Urothelium cell line (cell line): Measurements from ENCODE around the gene CPD.

ENCODE experiments used
- DNase-seq: peaks from one replicate; pipeline ENCODE4 v3.0.0; 2011; ENCODE audit warnings: low spot score, mixed read lengths
- FAIRE-seq: peaks from 2 replicates; lab custom pipeline; 2011; peaks lifted over from hg19 to GRCh38; lab: Jason Lieb, UNC

Gene CPD

DNA sequence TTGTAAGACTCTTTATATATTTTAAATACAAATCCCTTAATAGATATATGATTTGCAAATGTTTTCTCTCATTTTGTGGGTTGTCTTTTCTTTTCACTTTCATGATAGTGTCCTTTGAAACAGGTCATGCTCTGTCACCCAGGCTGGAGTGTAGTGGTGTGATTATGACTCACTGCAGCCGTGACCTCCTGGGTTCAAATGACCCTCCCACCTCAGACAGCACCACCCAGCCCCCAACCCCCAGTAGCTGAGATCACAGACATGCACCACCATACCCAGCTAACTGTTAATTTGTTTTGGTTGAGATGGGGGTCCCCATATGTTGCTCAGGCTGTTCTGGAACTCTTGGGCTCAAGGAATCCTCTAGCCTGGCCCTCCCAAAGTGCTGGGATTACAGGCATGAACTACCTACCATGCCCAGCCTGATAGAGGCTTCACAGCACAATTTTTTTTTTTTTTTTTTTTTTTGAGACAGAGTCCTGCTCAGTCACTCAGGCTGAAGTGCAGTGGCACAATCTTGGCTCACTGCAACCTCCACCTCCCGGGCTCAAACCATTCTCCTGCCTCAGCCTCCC is 26.4 kb upstream of the CPD start:
- DNase-seq (no peak), FAIRE-seq (no peak)

DNA sequence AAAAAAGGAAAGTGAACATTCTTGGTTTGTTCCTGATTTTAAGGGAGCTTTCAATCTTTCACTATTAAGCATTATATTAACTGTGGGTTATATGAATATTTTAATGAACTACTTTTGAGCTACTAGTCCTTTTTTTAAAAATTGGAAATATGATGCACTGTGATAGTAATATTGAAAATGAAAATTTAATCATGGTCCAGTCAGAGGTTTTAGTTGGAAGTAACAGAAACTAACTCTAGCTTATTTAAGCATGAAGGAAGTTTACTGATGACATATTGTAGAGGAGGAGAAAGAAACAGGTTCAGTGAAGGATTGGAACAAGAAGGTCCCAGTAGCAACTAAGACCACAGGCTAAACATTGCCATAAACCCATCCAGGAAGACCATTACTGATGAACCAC is 24.0 kb upstream of the CPD start:
- FAIRE-seq (no peak), DNase-seq (no peak)

DNA sequence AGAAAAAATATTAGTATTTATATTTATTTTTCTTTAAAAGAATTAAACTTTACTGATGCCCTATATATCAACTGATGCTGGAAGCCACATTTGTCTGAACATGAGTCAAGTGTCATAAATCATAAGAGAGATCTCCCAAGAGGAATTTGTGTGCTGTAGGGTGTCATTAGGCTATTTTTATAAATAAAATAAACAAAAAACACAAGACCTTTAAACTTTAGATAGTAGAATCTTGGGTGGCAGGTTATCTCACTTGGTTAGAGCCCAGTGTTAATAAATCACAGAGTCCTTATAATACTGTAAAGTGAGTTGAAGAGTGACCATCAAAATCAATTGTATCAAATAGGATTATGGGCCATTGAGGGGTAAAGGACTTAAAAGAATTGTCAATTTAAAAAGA is 21.3 kb upstream of the CPD start:
- FAIRE-seq (no peak), DNase-seq (no peak)

DNA sequence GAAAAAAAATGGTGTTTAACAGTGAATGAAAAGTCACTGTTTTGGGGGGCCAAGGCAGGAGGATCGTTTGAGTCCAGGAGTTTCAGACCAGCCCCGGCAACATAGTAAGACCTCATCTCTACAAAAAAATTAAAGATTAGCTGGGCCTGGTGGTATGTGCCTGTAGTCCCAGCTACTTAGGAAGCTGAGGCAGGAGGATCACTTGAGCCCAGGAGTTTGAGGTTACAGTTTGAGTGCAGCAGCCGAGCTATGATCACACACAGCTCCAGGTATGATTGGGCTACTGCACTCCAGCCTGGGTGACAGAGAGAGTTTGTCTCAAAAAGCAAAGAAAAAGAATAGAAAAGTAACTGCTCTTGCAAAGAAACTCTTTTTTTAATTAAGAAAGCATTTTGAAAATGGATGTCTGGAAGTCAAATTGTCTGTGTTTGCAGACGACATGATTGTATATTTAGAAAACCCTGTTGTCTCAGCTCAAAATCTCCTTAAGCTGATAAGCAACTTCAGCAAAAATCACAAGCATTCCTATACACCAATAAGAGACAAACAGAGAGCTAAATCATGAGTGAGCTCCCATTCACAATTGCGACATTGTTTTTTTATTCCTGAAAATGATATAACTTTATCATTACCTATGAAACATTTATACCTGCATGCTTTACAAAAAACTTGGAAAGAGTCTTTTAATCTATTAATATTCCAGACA is 20.5 kb upstream of the CPD start:
- DNase-seq (no peak), FAIRE-seq (no peak)

DNA sequence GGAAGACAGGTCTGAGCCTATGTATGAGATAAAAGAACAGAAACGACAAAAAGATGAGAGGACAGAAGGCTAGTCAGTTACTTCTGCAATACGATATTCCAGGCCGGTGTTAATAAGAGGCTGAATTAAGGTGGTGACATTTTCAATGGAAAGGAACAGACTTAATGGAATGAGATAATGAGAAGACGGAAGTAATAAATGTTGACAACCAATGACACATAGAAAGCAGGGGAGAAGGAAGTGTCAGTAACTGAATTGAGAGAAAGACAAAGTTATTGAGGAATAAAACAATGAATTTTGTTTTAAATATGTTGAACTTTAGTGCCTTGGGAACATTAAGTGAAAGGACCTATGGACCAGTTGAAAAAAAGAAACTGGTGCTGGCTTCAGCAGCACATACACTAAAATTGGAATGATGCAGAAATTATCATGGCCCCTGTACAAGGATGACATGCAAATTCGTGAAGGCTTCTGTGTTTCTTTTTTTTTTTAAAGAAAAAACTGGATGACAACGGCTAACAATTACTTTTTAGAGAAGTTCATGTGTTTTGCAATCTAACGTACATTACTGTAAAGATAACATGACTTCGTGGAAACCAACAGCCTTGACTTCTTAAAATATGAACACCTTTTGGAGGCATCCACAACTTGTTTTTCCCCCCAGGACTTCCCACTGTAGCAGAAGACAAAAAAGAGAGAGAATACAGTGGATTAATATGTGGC is 18.5 kb upstream of the CPD start:
- no peak for FAIRE-seq

DNA sequence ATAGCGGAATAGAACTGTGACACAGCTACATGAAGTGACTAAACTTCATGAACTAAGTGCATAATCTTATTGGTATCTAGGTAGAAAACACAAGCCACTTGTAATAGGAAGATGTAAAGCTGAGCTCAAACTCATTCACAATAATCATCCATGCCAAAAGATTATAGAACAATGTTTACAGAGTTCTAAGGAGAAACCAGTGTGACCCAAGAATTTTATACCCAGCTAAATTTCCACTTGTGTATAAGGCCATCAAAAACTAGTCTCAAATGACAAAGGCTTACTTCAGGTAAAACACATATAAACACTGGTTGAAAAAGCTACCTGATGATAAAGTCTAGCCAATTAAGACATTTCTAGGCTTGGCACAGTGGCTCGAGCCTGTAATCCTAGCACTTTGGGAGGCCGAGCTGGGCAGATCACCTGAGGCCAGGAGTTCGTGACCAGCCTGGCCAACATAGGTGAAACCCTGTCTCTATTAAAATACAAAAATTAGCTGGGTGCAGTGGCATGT is 16.9 kb upstream of the CPD start:
- DNase-seq: no peak

More for the DNA sequence above, 18.5 kb upstream of the CPD start:
- no peak for DNase-seq

DNA sequence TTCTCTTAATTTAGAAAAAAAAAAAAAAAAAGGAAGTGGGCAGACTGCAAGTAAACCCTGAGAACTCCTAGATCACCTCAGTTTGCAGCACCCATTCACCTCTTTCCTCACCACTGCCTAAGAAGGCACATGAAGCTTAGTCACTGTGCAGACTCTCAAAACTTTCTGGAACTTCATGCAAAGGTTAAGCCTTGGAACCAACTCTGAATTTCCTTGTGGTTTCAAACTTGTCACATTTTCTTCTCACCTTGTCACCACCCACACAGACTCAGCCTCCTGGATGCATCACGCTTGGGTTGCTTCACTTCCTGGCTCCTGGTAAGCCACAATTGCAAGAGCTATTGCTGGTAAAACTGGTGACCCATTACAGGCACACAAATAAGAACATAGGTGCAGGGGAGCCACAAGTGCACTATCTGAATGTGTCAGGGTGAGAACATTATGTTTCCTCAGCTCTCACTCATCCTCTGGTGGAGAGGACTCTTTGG is 15.0 kb upstream of the CPD start:
- DNase-seq (peak; percentile 35), FAIRE-seq (no peak)

More for the DNA sequence above, 16.9 kb upstream of the CPD start:
- no peak for FAIRE-seq

DNA sequence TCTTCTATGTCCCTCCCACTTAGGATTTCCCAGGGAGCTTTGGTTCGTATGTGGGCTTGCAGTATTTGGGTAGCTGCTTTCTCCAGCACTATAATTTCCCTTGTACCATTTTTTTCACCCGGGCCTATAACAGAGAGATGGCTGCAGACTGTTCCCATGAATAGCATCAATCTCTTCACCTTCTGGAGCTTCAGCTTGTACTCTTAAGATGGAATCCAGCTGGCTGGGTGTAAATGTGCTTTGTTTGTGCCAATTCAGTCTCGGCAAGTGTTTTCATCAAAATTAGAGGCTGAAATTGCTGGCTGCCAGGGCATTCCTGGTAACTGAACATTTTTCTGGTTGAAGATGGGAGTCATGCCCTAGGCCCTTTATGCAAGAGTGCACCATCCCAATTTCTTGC is 12.2 kb upstream of the CPD start:
- FAIRE-seq: no peak
- no peak for DNase-seq

DNA sequence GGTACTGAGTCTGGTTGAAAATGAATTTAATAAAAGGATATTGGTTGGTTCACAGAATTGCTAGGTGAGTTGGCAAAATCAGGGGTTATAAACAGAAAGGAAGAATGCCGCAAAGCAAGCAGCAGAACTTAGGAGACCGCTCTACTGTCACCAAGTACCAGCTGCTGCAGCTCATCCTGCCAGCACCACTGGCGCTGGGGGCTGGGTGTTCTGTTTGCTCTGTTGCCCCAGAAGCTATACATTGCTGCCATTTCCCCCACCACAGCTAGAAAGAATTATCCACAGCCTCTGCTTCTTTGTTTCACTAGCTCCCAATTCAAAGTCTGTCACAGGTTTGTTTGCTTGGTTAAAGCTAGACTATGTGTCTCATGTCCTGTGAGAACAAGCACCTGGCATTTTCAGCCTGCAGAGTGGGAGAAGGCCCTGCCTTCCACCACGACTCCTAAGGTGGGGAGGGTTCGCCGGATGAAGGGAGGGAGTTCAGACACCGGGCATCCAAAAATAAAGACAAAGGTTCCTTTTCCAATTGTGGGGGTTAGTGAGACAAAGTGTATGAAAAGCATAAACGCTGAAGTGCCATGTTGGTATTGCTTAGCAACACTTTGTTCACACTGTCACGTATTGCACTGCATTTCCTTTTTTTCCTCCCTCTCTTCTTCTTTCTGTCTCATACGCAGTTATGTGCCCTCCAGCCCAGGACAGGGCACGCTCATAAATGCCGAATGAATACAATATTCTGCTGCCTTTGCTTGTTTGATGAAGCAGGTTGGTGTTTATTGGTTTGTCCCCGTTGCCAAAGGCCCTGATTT is 9.6 kb upstream of the CPD start:
- FAIRE-seq (no peak), DNase-seq (no peak)

DNA sequence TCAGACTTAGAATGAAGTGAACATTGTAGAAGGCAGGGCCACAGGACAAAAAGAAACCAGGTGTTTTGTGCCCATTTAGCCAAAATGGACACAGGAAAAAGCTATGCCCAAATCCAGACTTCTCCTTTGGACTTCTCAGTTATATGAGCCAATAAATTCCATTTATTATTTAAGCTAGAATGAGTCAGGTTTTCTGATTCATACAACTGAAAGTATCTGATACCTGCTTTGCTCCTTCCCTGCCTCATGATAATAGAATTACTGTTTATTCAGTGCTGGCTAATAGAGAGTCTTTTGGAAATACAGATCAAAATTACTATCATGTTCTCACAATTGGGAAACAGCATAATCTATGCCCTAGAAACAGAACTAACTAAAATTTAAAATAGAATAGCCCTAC is 8.7 kb upstream of the CPD start:
- FAIRE-seq: no peak
- no peak for DNase-seq

DNA sequence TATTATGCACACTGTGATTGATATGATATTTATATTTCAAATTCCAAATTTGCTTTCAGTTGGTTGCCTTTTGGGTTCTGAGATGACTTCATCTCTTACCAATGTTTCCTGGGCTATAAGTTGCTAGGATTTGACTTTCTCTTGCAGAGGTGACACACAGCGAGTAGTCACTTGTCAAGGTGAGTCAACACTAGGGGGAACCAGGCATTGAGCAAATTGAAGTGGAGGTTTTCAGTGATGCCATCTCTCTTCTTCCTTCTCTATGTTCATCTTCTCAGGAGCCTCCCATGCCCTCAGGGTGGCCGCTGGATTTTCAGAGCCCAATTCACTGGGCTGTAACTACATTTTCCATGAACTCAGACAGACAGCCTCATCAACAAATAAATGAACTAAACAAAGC is 6.0 kb upstream of the CPD start:
- FAIRE-seq: no peak
- peak; percentile 31 for DNase-seq

DNA sequence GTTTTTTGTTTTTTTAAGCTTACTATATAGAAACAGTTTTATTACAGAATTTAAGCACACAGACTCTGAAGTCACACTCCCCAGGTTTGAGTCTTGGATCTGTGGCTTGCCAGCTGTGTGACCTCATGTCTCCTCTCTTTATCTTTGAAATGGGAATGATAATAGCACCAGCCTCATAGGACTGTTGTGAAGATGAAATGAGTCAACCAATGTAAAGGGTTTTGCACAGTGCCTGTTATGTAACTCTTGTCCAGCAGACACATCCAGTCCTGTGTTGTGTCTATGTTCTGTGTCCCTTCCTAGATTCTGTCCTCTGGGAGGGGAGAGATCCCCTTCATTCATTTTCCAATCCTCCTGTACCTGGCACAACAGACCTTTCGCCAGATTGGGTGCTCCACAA is 3.1 kb upstream of the CPD start:
- no peak for DNase-seq
- no peak for FAIRE-seq

DNA sequence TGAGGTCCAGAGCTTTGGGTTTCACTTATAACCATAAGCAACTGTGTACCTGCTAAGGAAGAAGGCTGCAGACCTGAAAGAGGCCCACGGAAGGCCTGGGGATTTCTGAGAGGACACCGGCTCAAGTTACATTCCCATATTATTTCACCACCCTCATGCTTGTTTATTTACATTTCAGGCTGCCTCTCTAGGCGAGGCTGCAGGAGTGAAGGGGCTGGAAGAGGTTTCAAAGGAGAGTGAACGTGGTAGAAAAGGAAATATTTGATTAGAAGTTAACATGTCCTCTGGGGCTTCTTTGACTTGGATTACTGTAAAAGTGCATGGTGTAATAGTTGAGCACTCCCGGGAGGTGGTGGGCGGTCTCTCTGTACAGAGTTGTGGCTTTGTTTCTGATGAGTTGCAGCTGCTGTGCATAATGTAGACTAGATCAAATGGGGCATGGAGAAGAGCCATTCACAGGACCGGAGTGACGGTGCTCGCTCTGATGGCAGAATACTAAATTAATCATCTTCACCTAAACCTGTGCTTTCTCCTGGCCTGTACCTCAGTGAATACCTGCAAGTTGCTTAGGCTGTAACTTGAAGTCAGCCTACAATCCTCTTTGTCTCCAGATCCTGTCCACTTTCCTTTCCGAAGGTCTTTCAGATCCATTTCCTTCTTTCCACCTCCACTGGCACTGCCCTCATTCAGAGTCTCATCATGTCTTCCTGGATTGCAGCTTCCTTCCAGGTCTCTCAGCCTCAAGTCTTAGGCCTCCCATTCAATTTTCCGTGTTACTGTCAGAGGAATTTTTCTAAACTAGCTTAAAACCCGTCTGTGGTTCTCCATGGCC is 1.9 kb upstream of the CPD start:
- no peak for FAIRE-seq
- DNase-seq: no peak

DNA sequence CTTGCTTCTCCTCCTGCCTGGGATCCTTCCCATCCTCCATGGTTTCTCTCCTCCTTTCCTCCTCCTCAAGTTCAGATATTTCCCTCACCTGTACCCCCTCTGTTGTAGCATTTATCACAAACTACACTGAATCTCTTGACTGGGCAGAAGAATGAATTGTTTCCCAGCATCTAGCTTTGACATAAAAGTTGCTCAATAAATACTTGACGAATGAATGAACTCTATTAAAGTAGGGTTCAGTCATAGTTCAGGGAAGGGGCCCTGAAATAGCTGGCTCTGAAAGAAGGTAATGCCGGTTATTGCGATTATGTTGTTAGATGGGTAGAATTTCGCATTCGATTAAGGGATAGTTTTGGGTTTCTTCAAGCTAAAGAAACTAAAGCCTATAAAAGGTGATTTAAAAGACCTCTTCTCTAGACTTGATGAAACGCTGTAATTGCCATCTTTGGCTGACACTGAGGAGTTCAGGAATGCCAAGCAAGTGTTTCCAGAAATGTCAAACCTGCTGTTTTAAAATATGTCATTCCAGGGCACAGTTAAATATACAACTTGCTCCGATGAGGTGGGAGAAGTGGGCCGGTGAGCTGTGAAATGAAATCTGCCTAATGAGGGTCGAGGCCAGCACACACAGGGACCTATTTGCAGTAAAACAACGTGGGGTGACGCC is 1.0 kb upstream of the CPD start:
- no peak for FAIRE-seq
- DNase-seq: no peak

DNA sequence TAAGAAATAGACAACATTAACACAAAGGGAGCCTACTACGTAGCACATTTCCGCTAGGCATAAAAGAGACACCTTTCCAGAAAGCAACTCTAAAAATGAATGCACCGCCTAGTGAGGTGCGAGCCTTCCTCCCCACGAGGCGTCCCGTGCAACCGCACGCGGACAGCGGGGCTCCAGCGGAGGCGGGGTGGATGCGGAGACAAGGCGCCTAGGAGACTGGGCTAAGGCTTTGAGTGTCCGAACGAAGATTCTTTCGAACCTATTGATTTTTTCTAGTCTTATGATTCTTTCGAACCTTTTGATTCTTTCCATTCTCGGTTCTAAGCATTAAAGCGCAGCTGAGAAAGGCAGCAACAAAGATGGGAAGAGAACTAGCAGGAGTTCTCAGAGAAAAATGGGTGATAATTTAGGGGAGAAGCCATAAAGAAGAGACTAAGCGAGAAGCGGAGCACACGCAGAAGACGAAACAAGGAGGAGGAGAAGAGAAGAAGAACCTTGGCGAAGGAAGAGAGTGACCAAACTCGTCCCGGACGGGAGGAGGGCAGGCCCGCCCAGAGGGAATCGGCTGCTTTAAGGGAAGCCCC is 394 bp upstream of the CPD start:
- FAIRE-seq: no peak
- no peak for DNase-seq

DNA sequence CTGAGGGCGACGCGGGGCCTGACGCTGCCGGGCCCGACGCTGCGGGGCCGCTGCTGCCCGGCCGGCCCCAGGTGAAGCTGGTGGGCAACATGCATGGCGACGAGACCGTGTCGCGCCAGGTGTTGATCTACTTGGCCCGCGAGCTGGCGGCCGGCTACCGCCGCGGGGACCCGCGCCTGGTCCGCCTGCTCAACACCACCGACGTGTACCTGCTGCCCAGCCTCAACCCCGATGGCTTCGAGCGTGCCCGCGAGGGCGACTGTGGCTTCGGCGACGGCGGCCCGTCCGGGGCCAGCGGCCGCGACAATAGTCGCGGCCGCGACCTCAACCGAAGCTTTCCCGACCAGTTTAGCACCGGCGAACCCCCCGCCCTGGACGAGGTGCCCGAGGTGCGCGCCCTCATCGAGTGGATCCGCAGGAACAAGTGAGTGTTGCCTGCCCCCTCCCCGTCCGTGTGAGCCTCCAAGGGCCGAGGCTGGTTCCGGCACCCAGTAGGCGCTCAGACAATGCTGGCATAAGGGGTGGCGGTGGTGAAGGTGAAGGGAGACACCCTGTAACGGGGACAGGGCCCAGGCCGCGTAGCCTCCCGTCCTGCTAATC is 676 bp downstream of the CPD start:
- no peak for FAIRE-seq

DNA sequence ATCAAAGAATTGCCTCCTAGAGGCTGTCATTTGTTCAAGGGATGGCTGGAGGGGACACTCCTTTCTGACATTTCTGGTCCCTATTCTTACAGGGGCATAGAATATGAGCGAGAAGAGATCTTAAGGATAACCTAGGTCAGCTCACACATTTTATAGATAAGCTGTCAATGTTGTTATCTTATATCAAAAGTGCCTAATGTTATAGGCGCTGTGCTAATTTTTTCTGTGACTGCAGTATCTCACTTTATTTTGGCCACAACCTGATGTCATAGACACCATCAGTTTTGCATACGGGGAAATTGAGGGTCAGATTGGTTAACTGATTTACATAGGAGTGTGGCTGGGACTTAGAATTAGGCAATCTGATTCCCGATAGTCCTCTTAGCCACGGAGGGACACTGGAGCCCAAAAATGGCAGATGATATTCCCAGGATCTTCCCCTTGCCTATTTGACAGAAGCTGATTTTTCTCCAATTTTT is 1.2 kb downstream of the CPD start:
- DNase-seq: no peak

More for the DNA sequence above, 676 bp downstream of the CPD start:
- DNase-seq: peak; percentile 38

DNA sequence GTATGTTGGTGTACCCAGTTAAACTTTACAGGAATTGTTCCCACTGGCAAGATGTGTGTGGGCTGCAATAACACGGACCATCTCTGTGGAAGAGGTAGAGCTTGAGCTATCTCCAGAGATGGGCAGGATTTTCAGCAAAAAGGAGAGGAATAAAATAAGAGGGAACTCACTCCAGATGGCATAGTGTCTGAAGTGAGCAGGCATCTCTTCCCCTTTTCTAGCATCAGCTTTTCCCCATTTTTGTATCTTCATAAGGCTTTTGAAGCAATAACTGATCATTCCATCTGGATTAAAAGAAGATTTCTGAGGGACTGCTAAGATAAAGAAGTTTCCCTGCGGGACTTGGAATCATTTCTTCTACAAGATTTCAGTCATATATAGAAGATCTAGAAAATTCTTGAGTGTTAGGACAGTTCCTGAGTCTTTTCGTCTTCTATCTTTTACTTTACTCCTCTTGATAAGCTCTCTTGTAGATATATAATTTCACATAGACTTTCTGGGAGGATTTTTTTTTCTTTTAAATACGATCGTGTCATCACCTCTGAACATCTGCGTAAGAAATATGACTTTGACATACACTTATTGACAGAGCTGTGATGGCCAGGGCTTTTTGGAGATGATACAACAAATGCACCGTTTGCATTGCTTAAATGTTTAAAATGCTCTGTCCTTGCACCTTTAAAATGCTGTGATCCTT is 2.1 kb downstream of the CPD start:
- no peak for FAIRE-seq

More for the DNA sequence above, 1.2 kb downstream of the CPD start:
- FAIRE-seq: no peak

More for the DNA sequence above, 2.1 kb downstream of the CPD start:
- no peak for DNase-seq
